Heart right ventricle (tissue), 16 donors: ENCODE measurements around the gene ITIH4. TPM values are rescaled to one million over a fixed set of nuclear protein-coding genes. Genes with fewer than 3 reads are reported as not detected.

Experiments
- ATAC-seq, 8 donors: fragments of 200-7000 bp; cut with Tn5 transposase; one replicate each; pipeline ENCODE4 v1.9.1; 2020; ENCODE audit warnings: mild to moderate bottlenecking in 8 of 8, moderate library complexity in 8 of 8, moderate number of reproducible peaks in 1 of 8
- DNase-seq, 2 donors: peaks; one replicate each; pipeline ENCODE4 v3.0.0-alpha.2; 2020
- H3K27ac ChIP-seq, 10 donors: fragments of 200-600 bp; sonication (generic) in 2 of 10; one replicate each; pipeline versions ENCODE4 v1.5.0 to v1.8.0; 2020 to 2022; ENCODE audit warnings: mild to moderate bottlenecking in 3 of 10
- H3K27me3 ChIP-seq, 7 donors: fragments of 200-600 bp; one replicate each; pipeline ENCODE4 v1.8.0; 2021 to 2022; ENCODE audit warnings: mild to moderate bottlenecking in 2 of 7
- H3K36me3 ChIP-seq, 9 donors: fragments of 200-600 bp; sonication (generic) in 1 of 9; one replicate each; pipeline versions ENCODE4 v1.5.0 to v1.8.0; 2020 to 2022; ENCODE audit warnings: mild to moderate bottlenecking in 2 of 9
- H3K4me1 ChIP-seq, 9 donors: fragments of 200-600 bp; sonication (generic) in 1 of 9; one replicate each; pipeline versions ENCODE4 v1.5.0 to v1.8.0; 2020 to 2022; ENCODE audit warnings: mild to moderate bottlenecking in 4 of 9
- H3K4me3 ChIP-seq, 10 donors: fragments of 200-600 bp; sonication (generic) in 2 of 10; one replicate each; pipeline versions ENCODE4 v1.5.0 to v1.8.0; 2020 to 2022; ENCODE audit warnings: mild to moderate bottlenecking in 7 of 10, moderate library complexity in 2 of 10
- H3K9me3 ChIP-seq, 11 donors: fragments of 200-600 bp in 10 of 11; sonication (generic) in 2 of 11; one replicate each; pipeline versions ENCODE4 v1.5.0 to v1.8.0; 2013 to 2022; ENCODE audit warnings: mild to moderate bottlenecking in 2 of 11, control low read depth in 1 of 11, moderate library complexity in 1 of 11
- CTCF ChIP-seq, 9 donors: fragments of 200-600 bp; sonication (generic) in 2 of 9; IDR thresholded peaks; one replicate each; pipeline versions ENCODE4 v1.5.0 to v1.8.0; 2021 to 2022; ENCODE audit warnings: antibody characterized with exemption in 9 of 9, mild to moderate bottlenecking in 5 of 9, moderate library complexity in 1 of 9
- WGBS, 2 donors: extraction: QIAGEN DNeasy Blood & Tissue Kit; methylation state at CpG; one replicate each; pipeline ENCODE4 v1.1.7; 2013; ENCODE audit warnings: inconsistent platforms in 1 of 2; 5-methylcytosine and 5-hydroxymethylcytosine counted together
- intact Hi-C, 10 donors: fragments of 100-400 bp; cut with DNase I; formaldehyde crosslinking; loops; one replicate each; pipeline versions ENCODE4 v1.11.1 to v1.14.2; 2022
- polyA plus RNA-seq, 2 donors: library from polyadenylated mRNA; stranded (reverse); fragments of 200-250 nt; gene quantifications; one replicate each; pipeline ENCODE4 v1.2.3, GENCODE V29; 2013
- total RNA-seq, 10 donors: library from RNA; stranded (reverse); fragmentation: NEBNext Ultra II Directional in 3 of 10; extraction: Animal tissue kit (Norgen Biotek cat#: 25700) in 3 of 10; gene quantifications; one replicate each; pipeline versions ENCODE4 v1.2.1 to v1.2.4, GENCODE V29; 2021 to 2023
- donor health status: Arrhythmogenic right ventricular cardiomyopathy.
- donor health status: ischemic (EF 13 %, LVEDD 7.1; RV severe dilation, severe dysfunction).
- donor health status: healthy with polysubstance abuse.
- donor health status: DM: no; HTN: yes; CAD: no.
- donor health status: DM: no; HTN: no; CAD: no.
- donor health status: ischemic (EF 25% LVEDD 6.9; RV normal size, moderate dysfunction).
- donor health status: ischemic (EF 25% LVEDD 5.7; RV mildly dilated, moderate dysfunction).
- donor health status: healthy.
- donor health status: DM: yes; HTN: yes; CAD: no.
- donor health status: Ischemic cardiomyopathy.
- donor health status: ischemic (EF 35%, LVEDD 5.7; RV mildly dilated, moderate dysfunction).
- donor health status: nonischemic (EF 11% LVEDD 7.7; RV severe dilation, severe dysfunction).
- donor health status: DM: yes; HTN: yes; CAD: no.
- donor health status: PGD.
- donor health status: ischemic (EF 29% LVEDD 5.4; RV normal size, mild dysfunction).
- donor health status: nonischemic (EF 23%, LVEDD 6.1; RV moderate dilation, normal function).

The ITIH4 gene
- total and polyA plus RNA-seq, 12 donors: 1.5 to 17.9 (median 4.3) TPM

DNA sequence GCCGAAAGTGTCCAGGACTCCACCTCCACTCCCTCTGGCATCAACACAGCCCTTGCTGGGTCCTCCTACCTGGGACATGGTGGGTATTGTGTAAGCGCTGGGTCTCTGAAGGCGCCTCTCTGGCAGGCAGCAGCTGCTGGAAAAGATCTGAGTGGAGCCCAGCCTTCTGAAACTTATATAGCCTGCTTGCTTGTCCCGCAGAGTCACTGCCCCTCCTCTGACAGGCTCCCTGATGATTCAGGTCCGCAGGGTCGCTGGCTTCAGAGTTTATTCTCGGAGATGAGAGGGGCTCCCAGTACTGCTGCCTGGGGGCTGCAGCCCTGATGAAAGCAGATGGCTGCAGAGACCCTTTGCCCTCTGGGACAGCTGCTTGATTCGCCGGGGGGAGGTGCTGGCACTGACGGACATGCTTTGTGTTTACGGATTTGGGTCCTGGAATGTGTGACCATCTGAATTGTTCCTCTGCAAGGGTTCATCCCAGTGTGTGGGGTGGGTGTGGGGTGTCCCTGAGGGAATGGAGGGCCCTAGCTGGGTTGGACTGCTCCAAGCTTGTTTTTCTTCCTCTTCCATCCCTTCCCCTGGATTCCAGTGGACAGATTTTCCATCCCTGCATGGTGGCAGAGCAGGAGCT lies 4.5 kb upstream of the ITIH4 start, which contains the start of gene MUSTN1:
Gene MUSTN1 (minus strand): TSS at position 149 of the 631 bp plus-strand sequence. CDS start 71 bp downstream, at position 78.
- H3K4me3 ChIP-seq: peak within 1 kb of the TSS in 9 of 10 donors; percentile 16 to 49 (median 28)
- WGBS, 2 donors: 35% methylated on average over 11 of the region's 11 CpGs
- peaks cover 0 to 36% (median 0%) of the 10 kb centered on the region in 9 donors for H3K36me3 ChIP-seq
- DNase-seq (peak; percentile 28 to 34), ATAC-seq (peak; percentile 18 to 66 (median 48))
- H3K4me1 ChIP-seq: peaks cover 15 to 64% (median 44%) of the 10 kb centered on the region in 9 donors
- intact Hi-C loops: loop anchor here in 2 of 10 donors (5.0 kb wide), 2 partner anchors 63 to 237 kb away; partner anchors contain the start of gene NEK4 (in 1 of the 2)
- H3K27me3 ChIP-seq: no peaks in the 10 kb centered on the region
- H3K9me3 ChIP-seq: no peaks in the 10 kb centered on the region
- H3K27ac ChIP-seq: peak within 1 kb of the TSS; percentile 5 to 89 (median 70)
- TF ChIP-seq CTCF (IDR thresholded peaks at IDR 0.05): no peak

- intact Hi-C loops: loop anchor here in 1 of 10 donors (5.0 kb wide), 1 partner anchor 61 kb away; the partner anchor contains the start of gene NEK4
- no peak for DNase-seq
- no peak for ATAC-seq
- H3K27ac ChIP-seq: peak overlapping the region in 2 of 10 donors; percentile 84 to 89
- H3K9me3 ChIP-seq: no peaks in the 10 kb centered on the region
- H3K27me3 ChIP-seq: no peaks in the 10 kb centered on the region
- H3K4me1 ChIP-seq: peaks cover 15 to 64% (median 38%) of the 10 kb centered on the region in 9 donors
- H3K4me3 ChIP-seq: peak overlapping the region in 3 of 10 donors; percentile 36 to 49 (median 47)
- 91 to 96% methylated on average over 14 of the region's 14 CpGs for WGBS, 2 donors
- H3K36me3 ChIP-seq: peaks cover 0 to 22% (median 0%) of the 10 kb centered on the region in 9 donors
- TF ChIP-seq CTCF (IDR thresholded peaks at IDR 0.05): no peak
Observed at GRCh38 chr3:52833202-52833601, 2.7 kb upstream of the ITIH4 start.

- DNase-seq (peak; percentile 41 to 54), ATAC-seq (peak in 7 of 8 donors; percentile 2 to 45 (median 22))
- Histone ChIP-seq H3K4me3 (peak overlapping the region in 1 of 10 donors; percentile 5), H3K9me3 (no peaks in the 10 kb centered on the region), H3K27me3 (no peaks in the 10 kb centered on the region), H3K27ac (peak overlapping the region in 8 of 10 donors; percentile 3 to 58 (median 34)), H3K36me3 (peaks cover 0 to 24% (median 0%) of the 10 kb centered on the region in 9 donors), H3K4me1 (peaks cover 15 to 55% (median 38%) of the 10 kb centered on the region in 9 donors)
- TF ChIP-seq CTCF (IDR thresholded peaks at IDR 0.05): no peak
- intact Hi-C loops: loop anchor here in 1 of 10 donors (5.0 kb wide), 1 partner anchor 59 kb away; the partner anchor contains the start of gene NEK4
- WGBS, 2 donors: 49 to 62% methylated on average over 21 of the region's 21 CpGs
Observed at GRCh38 chr3:52831500-52832301, 1.2 kb upstream of the ITIH4 start.

DNA sequence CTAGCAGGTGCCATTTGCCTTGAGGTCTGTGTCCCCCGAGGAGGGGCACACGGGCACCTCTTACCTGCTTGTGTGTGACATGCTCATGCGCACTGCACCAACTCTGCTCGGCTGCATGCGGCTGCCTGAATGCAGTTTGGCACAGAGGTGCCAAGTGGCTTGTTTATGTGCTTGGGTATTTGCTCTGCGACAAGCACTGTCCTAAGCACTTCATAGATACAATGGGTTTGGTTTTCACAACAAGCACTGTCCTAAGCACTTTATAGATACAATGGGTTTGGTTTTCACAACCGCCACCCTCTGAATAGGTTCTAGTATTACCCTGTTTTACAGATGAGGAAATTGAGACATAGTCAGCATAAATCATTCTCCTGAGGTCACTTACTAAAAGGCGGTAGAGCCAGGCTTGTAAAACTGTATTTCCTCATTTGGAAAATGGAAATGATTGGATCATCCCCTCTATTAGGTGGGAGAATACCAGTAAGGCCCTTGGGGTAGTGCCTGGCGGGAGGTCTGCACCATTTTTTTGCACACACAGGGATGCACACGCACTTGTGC lies 487 bp downstream of the ITIH4 start:
- Histone ChIP-seq H3K9me3 (no peaks in the 10 kb centered on the region), H3K27me3 (no peaks in the 10 kb centered on the region), H3K4me3 (no peak overlapping the region), H3K4me1 (peaks cover 8 to 38% (median 22%) of the 10 kb centered on the region in 9 donors), H3K36me3 (peaks cover 0 to 28% (median 0%) of the 10 kb centered on the region in 9 donors), H3K27ac (no peak overlapping the region)
- ATAC-seq (no peak), DNase-seq (no peak)
- intact Hi-C loops: loop anchor here in 1 of 10 donors (5.0 kb wide), 1 partner anchor 58 kb away; the partner anchor contains the start of gene NEK4
- 93 to 94% methylated on average over 10 of the region's 10 CpGs for WGBS, 2 donors
- TF ChIP-seq CTCF (IDR thresholded peaks at IDR 0.05): no peak
